Endothelial cell of umbilical vein (primary cell): ENCODE data around the gene ACOT11.

ENCODE experiments used
- CTCF ChIP-seq, 2 donors: IDR thresholded peaks; 1 replicate in 1 of 2; 2 replicates in 1 of 2; pipeline ENCODE4 v1.5.1; 2011; ENCODE audit warnings: low read length in 2 of 2, mild to moderate bottlenecking in 2 of 2, moderate library complexity in 2 of 2, control low read depth in 1 of 2, inconsistent platforms in 1 of 2, low read depth in 1 of 2; ENCODE audit not compliant: insufficient read depth in 1 of 2; ENCODE audit errors: extremely low read depth in 1 of 2
- EZH2 ChIP-seq: IDR thresholded peaks from 2 replicates; pipeline ENCODE4 v1.6.1; 2012; ENCODE audit warnings: borderline replicate concordance, low read depth, mild to moderate bottlenecking, moderate library complexity, low read length, inconsistent platforms; ENCODE audit not compliant: severe bottlenecking
- FOS ChIP-seq: IDR thresholded peaks from 2 replicates; pipeline ENCODE4 v1.6.1; 2011; ENCODE audit warnings: mild to moderate bottlenecking, low read length, moderate library complexity, borderline replicate concordance; ENCODE audit not compliant: insufficient read depth
- GATA2 ChIP-seq: IDR thresholded peaks from 2 replicates; pipeline ENCODE4 v1.7.0; 2011; ENCODE audit warnings: low read depth, mild to moderate bottlenecking, moderate library complexity, mixed read lengths, low read length; ENCODE audit not compliant: insufficient read length, insufficient read depth
- JUN ChIP-seq: IDR thresholded peaks from 2 replicates; pipeline ENCODE4 v1.6.1; 2011; ENCODE audit warnings: borderline replicate concordance, low read depth; ENCODE audit not compliant: insufficient read length, insufficient read depth
- MYC ChIP-seq: IDR thresholded peaks from one replicate; pipeline ENCODE4 v1.6.1; 2011; ENCODE audit warnings: mild to moderate bottlenecking, low read depth, low read length
- POLR2A ChIP-seq: IDR thresholded peaks from 2 replicates; pipeline ENCODE4 v1.6.1; 2012; ENCODE audit warnings: low read depth, mild to moderate bottlenecking, control low read depth, low read length
- POLR2AphosphoS5 ChIP-seq: IDR thresholded peaks from 2 replicates; pipeline ENCODE4 v1.6.1; 2012; ENCODE audit warnings: low read depth, mild to moderate bottlenecking, control low read depth, low read length, moderate library complexity; ENCODE audit not compliant: insufficient read depth
- TF ChIP-seq, protein P1 (sequence below): IDR thresholded peaks from 2 replicates; pipeline ENCODE4 v1.6.1; 2011; ENCODE audit not compliant: insufficient read depth, insufficient read length

DNA sequence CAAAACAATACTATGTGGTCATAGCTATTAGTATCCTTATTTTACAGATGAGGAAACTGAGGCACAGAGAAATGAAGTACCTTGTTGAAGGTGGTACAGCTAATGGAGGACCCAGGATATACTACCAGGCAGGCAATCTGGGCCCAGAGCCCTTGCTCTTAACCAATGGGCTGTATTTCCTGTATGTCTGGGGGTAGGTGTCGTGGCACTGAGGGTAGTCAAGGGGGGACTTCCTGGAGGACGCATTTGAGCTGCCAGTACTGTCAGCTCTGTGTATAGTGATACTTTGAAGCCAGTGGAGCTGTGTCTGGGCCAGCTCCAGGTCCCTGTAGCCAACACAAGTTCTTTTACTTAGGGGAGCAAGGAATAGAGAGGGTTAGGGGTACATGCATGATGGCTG, 40.3 kb downstream of the ACOT11 start:
- TF ChIP-seq CTCF (IDR thresholded peaks at IDR 0.05; ENCODE audit: extremely low read depth in 1 of 2, insufficient read depth in 1 of 2, low read depth in 1 of 2, low read length in 2 of 2) (no peak), POLR2A (no peak), JUN (no peak), EZH2 (no peak), POLR2AphosphoS5 (no peak), MYC (no peak), GATA2 (no peak), FOS (no peak)
- TF ChIP-seq, protein P1, sequence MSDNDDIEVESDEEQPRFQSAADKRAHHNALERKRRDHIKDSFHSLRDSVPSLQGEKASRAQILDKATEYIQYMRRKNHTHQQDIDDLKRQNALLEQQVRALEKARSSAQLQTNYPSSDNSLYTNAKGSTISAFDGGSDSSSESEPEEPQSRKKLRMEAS, result no peak
